DMS53 (cell line): Measurements from ENCODE around the gene ALDOA.

Source experiments
- DNase-seq: peaks from one replicate; lab custom pipeline; 2025; lab: John Stamatoyannopoulos, UW

ALDOA gene

DNA sequence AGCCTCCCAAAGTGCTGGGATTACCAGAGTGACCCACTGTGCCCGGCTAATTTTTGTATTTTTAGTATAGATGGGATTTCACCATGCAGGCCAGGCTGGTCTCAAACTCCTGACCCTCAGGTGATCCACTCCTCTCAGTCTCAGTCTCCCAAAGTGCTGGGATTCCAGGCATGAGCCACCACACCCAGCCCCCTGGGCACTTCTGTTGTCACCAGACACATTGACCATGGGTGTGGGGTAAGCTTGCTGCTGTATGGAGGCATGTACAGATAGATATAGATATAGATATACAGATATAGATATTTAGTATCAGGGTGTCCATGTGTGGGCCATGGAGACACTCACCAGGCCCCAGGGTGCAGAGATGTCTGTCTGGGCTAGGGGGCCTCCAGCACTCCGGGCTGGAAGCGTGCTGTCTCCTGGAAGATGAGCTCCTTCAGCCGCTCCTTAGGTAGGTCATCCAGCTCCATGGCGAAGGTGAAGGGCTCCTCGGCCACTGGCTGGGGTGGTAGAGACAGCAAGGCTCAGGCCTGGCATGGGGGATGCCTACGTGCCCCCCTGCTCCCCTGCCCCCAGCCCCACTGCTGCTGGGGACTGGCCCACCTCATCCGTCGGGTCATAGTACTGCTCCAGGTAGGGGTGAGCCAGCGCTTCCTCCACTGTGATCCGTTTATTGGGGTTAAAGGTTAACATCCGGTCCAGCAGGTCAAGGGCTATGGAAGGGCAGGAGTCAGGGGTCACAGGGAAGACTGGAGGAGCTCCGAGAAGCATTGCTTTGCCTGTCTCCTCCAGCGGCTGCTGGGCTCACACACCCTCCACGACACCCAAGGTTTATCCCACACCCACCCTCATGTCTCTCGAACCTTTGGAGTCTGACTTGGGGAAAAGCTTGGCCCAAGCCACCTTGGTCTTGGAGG lies 51.0 kb downstream of the ALDOA start:
- DNase-seq = no peak

GRCh38 chr16:30117768-30118167 lies 52.2 kb downstream of the ALDOA start:
- DNase-seq = no peak

DNA sequence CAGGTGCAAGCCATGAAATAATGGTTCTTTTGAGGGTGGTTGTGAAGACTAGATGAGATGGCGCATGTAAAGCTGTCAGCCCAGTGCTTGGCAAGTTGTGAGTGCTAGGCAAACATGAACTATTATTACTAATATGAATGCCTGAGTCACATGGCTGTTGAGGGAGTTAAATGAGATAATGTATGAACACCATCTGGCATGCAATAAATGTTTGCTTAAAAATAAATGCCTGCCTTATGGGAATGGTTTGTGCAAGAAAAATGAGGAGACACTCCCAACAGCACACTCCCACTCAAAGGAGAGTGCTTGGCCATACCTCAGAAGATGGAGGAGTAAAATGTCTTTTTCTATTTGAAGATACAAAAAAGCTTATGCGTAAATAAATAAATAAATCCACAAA lies 53.9 kb downstream of the ALDOA start:
- DNase-seq = no peak
